ENCODE measurements around the gene IRF1.

IRF1 gene

GRCh38 chr5:132459031-132459982 is 31.3 kb downstream of the IRF1 start:
- H3K36me3 Mint-ChIP-seq (ENCODE audit: low read depth), result no peaks in the 10 kb centered on the region
- TF ChIP-seq, protein P1, sequence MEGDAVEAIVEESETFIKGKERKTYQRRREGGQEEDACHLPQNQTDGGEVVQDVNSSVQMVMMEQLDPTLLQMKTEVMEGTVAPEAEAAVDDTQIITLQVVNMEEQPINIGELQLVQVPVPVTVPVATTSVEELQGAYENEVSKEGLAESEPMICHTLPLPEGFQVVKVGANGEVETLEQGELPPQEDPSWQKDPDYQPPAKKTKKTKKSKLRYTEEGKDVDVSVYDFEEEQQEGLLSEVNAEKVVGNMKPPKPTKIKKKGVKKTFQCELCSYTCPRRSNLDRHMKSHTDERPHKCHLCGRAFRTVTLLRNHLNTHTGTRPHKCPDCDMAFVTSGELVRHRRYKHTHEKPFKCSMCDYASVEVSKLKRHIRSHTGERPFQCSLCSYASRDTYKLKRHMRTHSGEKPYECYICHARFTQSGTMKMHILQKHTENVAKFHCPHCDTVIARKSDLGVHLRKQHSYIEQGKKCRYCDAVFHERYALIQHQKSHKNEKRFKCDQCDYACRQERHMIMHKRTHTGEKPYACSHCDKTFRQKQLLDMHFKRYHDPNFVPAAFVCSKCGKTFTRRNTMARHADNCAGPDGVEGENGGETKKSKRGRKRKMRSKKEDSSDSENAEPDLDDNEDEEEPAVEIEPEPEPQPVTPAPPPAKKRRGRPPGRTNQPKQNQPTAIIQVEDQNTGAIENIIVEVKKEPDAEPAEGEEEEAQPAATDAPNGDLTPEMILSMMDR (IDR thresholded peaks at IDR 0.05; ENCODE audit: unreplicated experiment in 3 of 3), result no peak
- H3K27me3 Mint-ChIP-seq (ENCODE audit: low read depth), result no peaks in the 10 kb centered on the region
- peaks cover 46% of the 10 kb centered on the region for H3K4me1 Mint-ChIP-seq
- H3K27ac Mint-ChIP-seq, result peak overlapping the region in 2 of 3 experiments; percentile 13 to 80
- no peak overlapping the region for H3K4me3 Mint-ChIP-seq
- no peaks in the 10 kb centered on the region for H3K9me3 Mint-ChIP-seq

DNA sequence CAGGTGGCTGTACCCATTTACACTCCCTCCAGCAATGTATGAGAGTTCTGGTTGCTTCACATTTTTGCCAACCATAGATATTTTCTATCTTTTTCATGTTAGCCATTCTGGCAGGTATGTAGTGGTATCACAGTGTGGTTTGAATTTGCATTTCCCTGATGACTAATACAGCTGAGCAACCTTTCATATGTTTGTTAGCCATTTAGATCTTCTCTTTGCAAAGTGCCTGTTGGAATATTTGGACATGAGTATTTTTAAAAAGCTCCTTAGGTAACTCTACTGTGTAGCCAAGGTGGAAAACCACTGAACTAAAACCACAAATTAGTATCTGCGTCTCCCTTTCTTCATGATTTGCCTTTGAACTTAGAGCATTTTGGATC is 31.9 kb downstream of the IRF1 start:
- Mint-ChIP-seq H3K4me3 (no peak overlapping the region), H3K36me3 (ENCODE audit: low read depth) (no peaks in the 10 kb centered on the region), H3K27me3 (ENCODE audit: low read depth) (no peaks in the 10 kb centered on the region), H3K9me3 (no peaks in the 10 kb centered on the region), H3K4me1 (peaks cover 42% of the 10 kb centered on the region), H3K27ac (peak overlapping the region in 2 of 3 experiments; percentile 13 to 80)
- TF ChIP-seq, protein P1 (IDR thresholded peaks at IDR 0.05; ENCODE audit: unreplicated experiment in 3 of 3), result no peak

DNA sequence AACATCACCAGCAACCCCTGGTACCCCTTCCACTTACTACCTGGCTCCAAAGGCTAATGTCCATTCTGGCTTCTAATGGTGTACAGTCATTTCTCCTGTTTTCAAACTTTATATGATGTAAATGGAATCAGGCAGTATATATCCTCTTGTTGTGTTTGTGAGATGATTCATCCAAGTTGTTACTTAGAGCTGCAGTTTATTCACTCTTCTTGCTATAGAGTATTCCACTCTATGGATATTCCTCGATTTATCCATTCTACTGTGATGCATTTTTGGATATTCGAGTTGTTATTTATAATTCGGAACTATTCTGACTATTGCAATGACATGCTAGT is 32.4 kb downstream of the IRF1 start:
- Mint-ChIP-seq H3K4me3 (no peak overlapping the region), H3K27ac (no peak overlapping the region), H3K9me3 (no peaks in the 10 kb centered on the region), H3K27me3 (ENCODE audit: low read depth) (no peaks in the 10 kb centered on the region), H3K36me3 (ENCODE audit: low read depth) (no peaks in the 10 kb centered on the region), H3K4me1 (peaks cover 38% of the 10 kb centered on the region)
- TF ChIP-seq, protein P1 (IDR thresholded peaks at IDR 0.05; ENCODE audit: unreplicated experiment in 3 of 3), result no peak

DNA sequence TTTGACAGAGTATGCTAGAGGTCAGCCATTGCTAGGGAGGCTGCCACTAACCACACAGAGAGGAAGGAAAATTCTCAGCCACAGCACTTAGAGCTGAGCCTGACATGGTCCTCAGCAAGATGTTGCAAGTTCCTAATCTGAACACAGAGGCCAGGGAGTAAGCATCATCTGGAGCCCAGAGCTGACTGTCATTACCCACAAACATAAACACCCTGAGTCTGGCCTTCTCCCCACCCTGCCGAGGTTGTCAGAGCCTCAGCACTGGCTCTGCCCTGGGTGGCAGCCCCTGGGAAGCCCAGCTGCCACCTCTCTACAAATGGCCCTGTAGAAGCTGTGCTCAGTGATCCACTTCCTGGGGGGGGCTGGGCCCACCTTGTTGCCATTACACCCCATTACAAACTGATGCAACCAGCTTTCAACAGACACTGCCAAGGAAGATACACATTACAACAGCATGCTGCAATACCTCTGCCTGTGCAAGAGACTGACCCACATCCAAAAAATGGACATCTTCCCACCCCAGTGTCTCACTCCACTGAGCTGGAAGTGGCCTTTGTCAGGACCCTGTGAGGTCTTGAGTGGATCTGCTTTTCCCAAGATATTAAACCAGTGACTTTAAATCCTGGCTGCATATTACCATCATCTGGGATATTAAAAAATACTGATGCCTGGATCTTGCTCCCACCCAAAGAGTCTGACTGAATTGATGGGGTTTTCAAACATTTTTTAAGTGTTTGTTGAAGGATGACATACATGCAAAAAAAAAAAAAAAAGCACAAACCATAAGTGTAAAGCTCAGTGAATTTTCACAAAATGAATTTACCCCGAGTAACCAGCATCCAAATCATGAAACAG is 33.0 kb downstream of the IRF1 start:
- Mint-ChIP-seq H3K9me3 (peaks cover 2% of the 10 kb centered on the region), H3K4me3 (no peak overlapping the region), H3K27ac (no peak overlapping the region), H3K4me1 (peaks cover 37% of the 10 kb centered on the region), H3K27me3 (ENCODE audit: low read depth) (no peaks in the 10 kb centered on the region), H3K36me3 (ENCODE audit: low read depth) (no peaks in the 10 kb centered on the region)
- TF ChIP-seq, protein P1 (IDR thresholded peaks at IDR 0.05; ENCODE audit: unreplicated experiment in 3 of 3), result no peak

DNA sequence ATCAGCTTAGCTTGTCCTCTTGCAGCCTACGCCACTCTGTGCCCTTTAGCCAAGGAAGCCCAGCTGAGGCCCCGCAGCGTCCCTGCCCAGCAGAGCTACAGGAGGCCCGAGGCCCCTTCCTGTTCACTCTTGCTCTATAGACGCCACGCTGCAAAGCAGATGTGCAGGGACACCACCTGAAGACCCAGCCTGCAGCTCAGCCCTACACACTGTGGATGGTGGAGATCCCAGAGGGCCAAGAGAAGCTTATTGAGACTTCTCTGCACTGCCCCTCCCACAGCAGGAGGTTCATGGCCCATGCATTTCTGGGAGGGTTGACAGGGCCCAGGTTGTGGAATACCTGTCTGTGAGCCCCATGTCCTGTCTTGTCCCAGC is 33.6 kb downstream of the IRF1 start:
- Mint-ChIP-seq H3K9me3 (peaks cover 2% of the 10 kb centered on the region), H3K27me3 (ENCODE audit: low read depth) (no peaks in the 10 kb centered on the region), H3K27ac (no peak overlapping the region), H3K4me1 (peaks cover 35% of the 10 kb centered on the region), H3K36me3 (ENCODE audit: low read depth) (no peaks in the 10 kb centered on the region), H3K4me3 (no peak overlapping the region)
- TF ChIP-seq, protein P1 (IDR thresholded peaks at IDR 0.05; ENCODE audit: unreplicated experiment in 3 of 3), result no peak

Data from nephron (organoid).